Spleen (tissue), 7 donors: ENCODE measurements around the gene DACT1.

ENCODE experiments used
- POLR2A ChIP-seq, 3 donors: fragments of 450-650 bp; IDR thresholded peaks; one replicate each; pipeline ENCODE4 v1.5.1; 2017; ENCODE audit warnings: antibody characterized with exemption in 3 of 3, mild to moderate bottlenecking in 1 of 3
- TF ChIP-seq, protein P1 (sequence below), 11 experiments: fragments of 200-600 bp in 7 of 11; fragments of 450-650 bp in 4 of 11; sonication (generic) in 4 of 11; IDR thresholded peaks in 8 of 11; conservative IDR thresholded peaks in 3 of 11; 1 replicate in 7 of 11; 2 replicates in 4 of 11; pipeline versions ENCODE4 v1.4.0 to v1.8.0; 2016 to 2021; ENCODE audit warnings: antibody characterized with exemption in 11 of 11, inconsistent platforms in 4 of 11, mild to moderate bottlenecking in 1 of 11
- donor health status: DM: no; HTN: no; CAD: no; lungs with moderate emphysema.
- donor health status: DM: no; HTN: no; CAD: no.
- donor health status: DM: no; HTN: no; CAD: no.

DNA sequence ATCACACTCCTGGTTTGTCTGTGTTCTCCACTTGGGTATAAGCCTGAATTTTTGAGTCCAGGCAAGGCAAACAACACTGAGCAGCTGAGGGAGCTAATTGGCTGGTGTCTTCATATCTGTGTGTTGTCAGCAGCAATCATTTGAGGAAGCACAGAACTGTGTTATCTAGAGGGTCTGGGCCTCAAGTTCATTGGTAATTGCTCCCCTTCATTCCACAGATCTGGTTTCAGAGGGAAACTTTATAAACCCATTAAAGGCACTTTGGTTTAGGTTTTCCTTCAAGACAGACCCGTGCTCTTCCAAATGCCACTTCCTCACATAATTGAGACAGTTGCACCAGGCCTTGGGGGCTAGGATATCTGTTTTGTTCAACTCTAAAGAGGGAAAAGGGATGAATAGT lies 5.6 kb downstream of the DACT1 start:
- TF ChIP-seq, protein P1, sequence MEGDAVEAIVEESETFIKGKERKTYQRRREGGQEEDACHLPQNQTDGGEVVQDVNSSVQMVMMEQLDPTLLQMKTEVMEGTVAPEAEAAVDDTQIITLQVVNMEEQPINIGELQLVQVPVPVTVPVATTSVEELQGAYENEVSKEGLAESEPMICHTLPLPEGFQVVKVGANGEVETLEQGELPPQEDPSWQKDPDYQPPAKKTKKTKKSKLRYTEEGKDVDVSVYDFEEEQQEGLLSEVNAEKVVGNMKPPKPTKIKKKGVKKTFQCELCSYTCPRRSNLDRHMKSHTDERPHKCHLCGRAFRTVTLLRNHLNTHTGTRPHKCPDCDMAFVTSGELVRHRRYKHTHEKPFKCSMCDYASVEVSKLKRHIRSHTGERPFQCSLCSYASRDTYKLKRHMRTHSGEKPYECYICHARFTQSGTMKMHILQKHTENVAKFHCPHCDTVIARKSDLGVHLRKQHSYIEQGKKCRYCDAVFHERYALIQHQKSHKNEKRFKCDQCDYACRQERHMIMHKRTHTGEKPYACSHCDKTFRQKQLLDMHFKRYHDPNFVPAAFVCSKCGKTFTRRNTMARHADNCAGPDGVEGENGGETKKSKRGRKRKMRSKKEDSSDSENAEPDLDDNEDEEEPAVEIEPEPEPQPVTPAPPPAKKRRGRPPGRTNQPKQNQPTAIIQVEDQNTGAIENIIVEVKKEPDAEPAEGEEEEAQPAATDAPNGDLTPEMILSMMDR (IDR thresholded peaks at IDR 0.05 in 8 of 11, conservative IDR thresholded peaks at IDR 0.05 in 3 of 11) = no peak
- no peak for TF ChIP-seq POLR2A (IDR thresholded peaks at IDR 0.05)
